VCaP (cell line): ENCODE results near the gene MARS1.

Experiments
- H3K27ac ChIP-seq: fragments of 450-650 bp; 2 replicates; pipeline ENCODE4 v1.5.1; 2017
- CTCF ChIP-seq: fragments of 450-650 bp; conservative IDR thresholded peaks from 2 replicates; pipeline ENCODE4 v1.5.1; 2017; ENCODE audit warnings: mild to moderate bottlenecking, moderate library complexity

Gene MARS1

DNA sequence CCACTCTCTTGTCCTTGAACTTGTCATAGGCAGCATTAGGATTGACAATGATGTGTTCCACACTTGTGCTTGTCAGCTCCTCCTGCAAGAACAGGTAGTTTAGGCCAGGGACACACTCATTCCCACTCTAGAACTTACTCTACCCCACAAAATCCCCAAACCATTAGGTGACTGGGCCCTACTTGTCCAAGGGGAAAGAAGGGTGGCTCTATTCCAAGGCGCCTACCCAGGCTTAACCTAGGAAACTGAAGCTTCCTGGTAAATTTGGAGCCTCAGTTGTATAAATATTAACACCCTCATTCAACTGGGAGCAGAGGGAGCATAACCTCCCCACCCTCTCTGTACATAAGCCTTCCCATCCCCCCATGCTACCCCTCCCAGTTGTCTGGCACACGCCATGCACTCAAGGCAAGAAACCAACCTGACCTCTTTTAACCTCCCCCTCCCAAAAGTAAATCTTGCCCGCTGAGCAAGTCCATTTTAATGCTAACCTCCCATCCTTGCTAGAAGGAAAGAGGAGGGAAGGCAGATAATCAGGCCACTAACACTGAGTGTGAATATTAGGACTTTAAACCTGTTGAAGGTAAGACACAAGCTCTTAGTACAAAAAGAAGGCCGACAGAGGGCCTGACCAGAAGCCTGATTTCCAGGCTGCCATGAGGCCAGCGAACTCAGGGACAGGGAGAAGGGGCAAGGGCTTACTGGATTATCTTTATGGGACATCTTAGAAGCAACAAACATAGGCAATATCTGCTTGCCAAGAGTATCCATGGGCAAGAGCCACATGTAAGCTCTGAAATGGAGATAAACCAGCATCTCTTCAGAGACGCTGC, 48.1 kb downstream of the MARS1 start:
- peak overlapping the region; percentile 79 for H3K27ac ChIP-seq
- TF ChIP-seq CTCF: no peak

DNA sequence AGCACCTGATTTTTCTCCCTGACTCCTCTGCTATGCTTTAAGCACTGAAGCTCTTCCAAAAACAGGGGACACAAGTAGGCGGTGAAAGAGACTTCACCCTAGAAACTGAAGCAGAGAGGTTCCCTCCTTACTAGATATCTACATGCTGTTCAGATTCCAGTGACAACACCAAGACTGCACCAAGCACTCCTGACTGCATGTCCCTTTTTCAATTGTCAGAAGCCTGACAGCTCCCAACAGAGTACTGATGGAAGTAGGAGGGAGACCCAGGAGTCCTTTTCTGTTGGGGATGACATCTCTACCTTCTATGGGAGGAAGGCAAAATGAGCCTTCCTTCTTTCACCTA, 48.7 kb downstream of the MARS1 start:
- H3K27ac ChIP-seq: peak overlapping the region; percentile 79
- no peak for TF ChIP-seq CTCF

- no peak for TF ChIP-seq CTCF
- no peak overlapping the region for H3K27ac ChIP-seq
Measured at GRCh38 chr12:57539134-57539768, 51.4 kb downstream of the MARS1 start.

DNA sequence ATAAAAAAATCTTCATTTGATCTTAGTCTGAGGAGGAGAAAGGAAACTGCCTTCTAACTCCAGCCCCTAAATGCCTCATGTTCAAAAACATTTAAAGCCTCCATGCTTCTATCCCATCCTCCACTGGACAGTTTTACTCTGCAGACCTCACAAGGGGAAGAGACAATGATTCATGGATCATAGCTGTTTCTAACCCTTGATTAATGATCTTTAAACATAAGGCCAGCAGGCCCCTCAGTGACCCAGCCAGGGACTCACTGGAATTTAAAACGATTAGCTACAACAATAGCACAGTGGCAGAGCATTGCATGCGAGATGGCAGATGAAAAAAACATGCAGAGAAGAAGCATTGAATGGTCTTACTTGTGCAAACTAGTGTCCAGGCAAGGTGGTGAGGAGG, 53.1 kb downstream of the MARS1 start:
- TF ChIP-seq CTCF: no peak
- H3K27ac ChIP-seq: no peak overlapping the region

DNA sequence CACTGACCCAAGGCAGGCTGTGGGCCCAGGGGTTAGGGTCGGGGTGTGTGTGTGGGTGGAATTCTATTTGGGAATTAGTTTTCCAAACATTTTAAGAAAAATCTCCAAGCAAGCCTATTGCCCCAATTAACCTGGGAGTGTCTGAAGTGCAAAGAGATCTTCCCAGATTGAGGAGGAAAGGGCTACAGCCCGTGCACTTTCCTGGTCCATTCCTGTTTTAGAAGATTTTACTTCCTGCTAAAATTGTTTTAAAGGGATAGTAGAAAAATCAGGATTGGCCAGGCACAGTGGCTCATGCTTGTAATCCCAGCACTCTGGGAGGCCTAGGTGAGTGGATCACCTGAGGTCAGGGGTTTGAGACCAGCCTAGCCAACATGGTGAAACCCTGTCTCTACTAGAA, 53.8 kb downstream of the MARS1 start:
- TF ChIP-seq CTCF: no peak
- H3K27ac ChIP-seq: no peak overlapping the region

DNA sequence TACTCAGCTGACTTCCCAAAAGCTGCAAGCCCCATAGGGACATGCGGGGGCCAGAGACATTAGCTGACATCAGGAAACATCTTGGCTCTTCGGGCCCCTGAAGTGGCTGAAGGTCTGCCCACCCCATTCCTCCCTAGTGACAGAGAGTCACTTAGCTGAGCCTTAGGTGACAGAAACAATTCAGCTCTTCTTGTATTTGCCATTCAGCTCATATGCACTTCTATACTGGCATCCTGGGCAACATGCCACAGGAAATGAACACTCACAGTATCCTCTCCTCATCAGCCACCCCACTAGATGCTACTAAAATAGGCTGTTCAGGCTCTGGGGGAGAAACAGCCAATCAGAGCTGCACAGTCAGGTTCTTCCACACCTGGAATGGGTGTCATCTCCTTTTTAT, 55.7 kb downstream of the MARS1 start:
- no peak overlapping the region for H3K27ac ChIP-seq
- no peak for TF ChIP-seq CTCF

GRCh38 chr12:57545809-57546437, 58.1 kb downstream of the MARS1 start:
- H3K27ac ChIP-seq: peak overlapping the region; percentile 87

More at GRCh38 chr12:57545809-57546437, 58.1 kb downstream of the MARS1 start:
- no peak for TF ChIP-seq CTCF
